DLD1 (cell line): ENCODE results near the gene GATA2.

Experiments used
- in situ Hi-C: cut with HindIII; loops from 2 replicates; pipeline ENCODE4 v1.10.0; 2017; ENCODE audit warnings: low sequenced_read_pairs

The GATA2 gene

DNA sequence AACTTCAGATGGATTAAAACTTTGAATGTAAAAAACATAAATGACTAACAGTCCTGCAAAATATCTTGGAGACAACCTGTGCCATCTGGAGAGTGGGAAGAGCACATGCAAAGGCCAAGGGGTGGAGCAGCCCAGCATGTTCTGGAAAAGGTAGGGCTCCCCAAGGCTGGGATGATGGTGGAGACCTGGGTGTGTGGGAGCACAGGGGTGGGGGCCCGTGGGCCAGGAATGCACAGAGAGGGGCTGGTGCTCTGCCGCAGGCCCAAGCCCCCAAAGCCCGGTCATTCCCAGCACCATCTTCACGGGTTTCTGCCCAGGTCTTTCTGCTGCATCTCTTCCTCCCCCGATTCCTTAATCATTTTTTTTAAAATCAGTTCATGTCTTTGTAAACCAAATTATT lies 9.7 kb upstream of the GATA2 start:
- in situ Hi-C loops, result no loop called here

GRCh38 chr3:128501431-128501830 lies 8.4 kb upstream of the GATA2 start:
- in situ Hi-C loops, result no loop called here

- in situ Hi-C loops, result no loop called here
Measured at GRCh38 chr3:128500556-128500955, 7.6 kb upstream of the GATA2 start.

GRCh38 chr3:128499724-128500275 lies 6.8 kb upstream of the GATA2 start:
- in situ Hi-C loops, result no loop called here

- in situ Hi-C loops, result no loop called here
Measured at GRCh38 chr3:128498901-128499530, 6.0 kb upstream of the GATA2 start.

GRCh38 chr3:128498127-128498626 lies 5.2 kb upstream of the GATA2 start:
- in situ Hi-C loops, result no loop called here

DNA sequence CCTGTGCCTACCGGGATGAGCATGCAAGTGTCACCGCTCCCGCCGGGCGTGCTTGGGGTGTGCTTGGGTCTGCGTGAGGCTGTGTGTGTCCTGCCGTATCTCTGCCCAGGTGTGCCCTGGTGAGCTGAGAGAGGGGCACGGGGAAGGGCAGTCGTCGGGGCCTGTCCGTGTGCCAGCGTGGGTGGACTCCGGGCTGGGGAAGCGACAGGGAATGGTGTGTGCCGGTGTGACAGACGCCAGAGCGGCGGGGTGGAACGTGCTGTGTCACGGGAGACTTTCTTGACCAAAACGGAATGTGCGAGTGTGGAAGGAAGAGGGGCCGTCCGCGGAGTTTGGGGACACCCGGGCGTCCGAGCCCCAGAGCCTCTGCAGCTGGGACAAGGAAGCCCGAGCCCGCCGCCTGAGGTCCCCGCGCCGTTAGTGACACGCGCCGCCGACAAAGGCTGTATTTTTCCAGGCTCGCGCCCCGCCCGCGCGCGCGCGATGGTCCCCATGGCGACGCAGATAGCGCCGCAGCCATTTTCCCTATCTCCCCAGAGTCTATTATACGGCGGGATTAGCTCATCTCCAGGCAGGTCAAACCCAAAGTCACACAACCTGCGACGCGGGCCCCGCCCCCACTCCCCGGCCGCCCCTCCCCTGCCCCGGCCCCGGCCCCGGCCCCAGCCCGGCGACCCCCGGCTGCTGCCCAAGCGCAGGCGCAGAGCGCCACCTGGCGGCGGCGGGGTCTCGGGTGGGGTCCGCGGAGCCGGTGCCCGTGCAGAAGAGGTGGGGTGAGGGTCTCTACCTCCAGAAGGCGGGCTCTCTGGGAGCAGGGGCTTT lies 4.5 kb upstream of the GATA2 start:
- in situ Hi-C loops, result no loop called here

DNA sequence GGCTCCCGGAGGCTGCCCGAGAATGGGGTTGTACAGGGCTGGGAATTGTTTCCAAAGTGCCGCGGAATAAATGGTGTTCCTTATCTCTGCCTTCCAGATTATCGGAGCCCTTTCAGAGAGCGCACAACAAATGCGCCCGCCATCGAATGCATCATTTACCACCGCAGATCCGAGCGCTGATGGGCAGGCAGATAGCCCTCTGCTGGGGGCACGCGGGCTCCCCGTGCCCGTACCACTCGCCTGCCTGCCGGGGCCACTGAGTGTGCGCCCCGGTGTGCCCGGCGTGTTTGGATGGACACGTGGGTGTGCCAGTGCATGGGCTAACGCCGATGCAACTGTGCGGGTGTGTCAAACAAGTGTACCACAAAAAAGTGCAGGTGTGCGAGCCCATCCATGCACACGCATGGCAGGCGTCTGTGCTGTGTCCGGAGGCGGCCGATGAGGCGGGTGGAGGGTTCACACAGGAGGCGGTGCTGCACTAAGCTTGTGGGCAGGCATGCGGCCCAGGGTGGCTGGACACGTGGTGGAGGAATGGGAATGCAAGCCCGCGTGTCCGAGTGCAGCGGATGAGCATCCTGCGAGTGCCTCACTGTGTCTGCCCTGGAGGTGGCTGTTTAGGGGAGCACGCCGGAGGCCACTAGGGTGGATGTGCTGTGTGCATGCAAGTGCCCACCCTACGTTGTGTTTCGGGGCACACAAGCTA lies 3.8 kb upstream of the GATA2 start:
- in situ Hi-C loops, result no loop called here

GRCh38 chr3:128496019-128496601 lies 3.1 kb upstream of the GATA2 start:
- in situ Hi-C loops, result no loop called here

- in situ Hi-C loops, result no loop called here
Measured at GRCh38 chr3:128495435-128495970, 2.5 kb upstream of the GATA2 start.

DNA sequence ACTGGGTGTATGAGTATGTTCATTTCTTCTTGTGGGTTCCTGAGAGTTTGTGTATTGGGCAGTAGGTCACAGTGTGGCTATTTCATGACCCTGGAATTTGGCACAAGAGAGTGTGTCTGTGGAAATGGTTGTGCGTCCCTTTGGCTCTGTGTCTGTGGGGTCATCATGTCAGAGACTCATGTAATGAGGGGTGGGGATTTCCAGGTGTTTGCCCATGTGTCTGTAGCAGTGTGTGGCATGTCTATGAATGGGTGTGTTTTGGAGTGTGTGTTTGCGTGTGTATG lies 1.3 kb upstream of the GATA2 start:
- in situ Hi-C loops, result no loop called here

DNA sequence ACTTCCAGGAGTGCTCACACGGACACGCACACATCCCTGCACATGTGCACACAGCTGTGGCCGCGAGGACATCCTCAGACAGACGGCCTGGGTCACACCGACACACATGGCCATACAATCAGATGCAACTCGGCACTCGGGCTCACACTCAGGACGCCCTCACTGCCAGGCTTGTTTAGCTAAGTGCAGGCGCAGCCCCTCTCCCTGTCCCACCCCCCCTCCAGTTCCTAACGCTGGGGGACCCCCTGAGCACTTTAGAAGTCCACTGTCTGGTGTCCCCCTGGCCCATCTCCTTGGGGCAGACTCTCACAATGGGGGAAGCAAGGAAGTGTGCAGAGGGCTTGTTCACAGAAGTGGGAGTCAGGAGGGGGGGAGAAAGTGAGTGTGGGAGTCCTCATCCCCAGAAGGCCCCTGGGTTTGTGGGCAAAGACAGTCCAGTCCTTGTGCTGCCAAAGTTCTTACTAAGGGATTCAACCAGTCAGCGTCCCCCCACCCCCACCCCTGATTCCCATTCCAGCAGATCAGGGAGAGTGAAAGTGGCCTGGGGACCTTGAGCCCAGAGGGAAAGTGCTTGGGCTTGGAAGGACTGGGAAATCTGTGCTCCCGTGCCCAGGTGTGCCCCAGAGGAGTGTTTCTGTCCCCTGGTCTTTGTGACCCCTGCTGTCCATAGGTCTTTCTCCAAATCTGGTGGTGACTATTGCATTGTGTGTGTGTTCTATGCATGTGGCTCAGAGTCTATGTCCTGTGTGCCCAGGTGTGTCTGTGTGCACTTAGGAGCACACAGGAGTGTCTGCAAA lies 767 bp upstream of the GATA2 start:
- in situ Hi-C loops, result no loop called here

DNA sequence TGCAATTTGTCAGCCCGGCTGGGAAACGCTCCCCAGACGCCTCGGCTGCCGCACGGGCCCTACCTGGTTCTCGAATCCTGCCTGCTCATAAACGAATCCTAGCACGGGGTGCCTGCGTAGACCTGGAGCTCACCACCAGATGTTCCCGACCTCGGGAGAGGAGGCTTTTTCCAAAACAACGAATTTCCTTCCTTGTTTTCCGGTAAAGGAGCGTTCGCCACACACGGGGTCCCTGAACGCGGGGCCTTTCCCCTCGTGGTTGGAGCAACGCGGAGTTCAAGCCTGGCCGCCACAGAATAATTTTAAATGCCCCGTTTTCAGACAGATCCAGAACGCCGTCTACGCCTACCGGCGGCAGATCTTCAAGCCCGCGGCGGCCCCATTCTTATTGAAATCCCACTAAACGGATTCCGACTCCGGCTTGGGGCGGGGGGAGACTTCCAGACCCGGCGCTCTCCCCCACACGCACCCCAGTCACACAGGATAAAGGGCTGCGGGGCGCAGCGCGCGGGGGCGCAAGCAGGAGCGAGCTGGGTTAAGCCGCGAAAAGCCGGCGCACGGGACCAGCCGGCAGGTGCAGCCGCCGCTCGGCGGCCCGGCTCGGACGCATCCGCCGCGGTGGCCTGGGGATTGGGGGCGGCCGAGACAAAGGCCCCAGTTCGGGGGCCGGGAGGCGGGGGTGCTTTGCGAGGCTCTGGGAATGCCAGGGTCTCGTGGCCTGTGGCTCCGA lies 895 bp downstream of the GATA2 start:
- in situ Hi-C loops, result no loop called here

DNA sequence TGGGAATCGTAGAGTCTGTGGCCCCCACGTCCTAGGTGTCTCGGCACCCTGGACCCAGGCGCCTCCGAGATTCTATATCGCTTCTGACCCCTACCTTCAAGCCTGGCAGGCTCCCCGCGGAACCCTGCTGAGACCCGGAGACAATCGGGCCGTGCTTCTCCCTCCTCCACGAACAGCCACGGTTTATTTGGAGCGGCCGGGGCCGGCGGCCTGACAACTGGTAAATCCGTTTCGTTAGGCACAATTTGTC lies 1.4 kb downstream of the GATA2 start:
- in situ Hi-C loops, result no loop called here

GRCh38 chr3:128490915-128491690 lies 1.9 kb downstream of the GATA2 start:
- in situ Hi-C loops, result no loop called here

DNA sequence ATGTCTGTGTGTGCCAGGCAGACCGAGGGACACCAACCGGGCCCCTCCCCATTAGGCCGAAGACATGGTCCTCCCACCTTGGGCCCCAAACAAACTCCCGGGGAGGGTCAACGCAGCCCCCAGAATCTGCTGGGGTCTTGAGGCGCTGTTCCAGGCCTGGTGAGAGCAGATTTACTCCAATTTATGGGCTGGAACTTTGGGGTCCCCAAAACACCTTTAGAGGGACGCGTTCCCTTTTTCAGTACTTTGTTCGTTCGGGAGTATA lies 2.4 kb downstream of the GATA2 start:
- in situ Hi-C loops, result no loop called here

- in situ Hi-C loops, result no loop called here
Measured at GRCh38 chr3:128489927-128490649, 2.9 kb downstream of the GATA2 start.

- in situ Hi-C loops, result no loop called here
Measured at GRCh38 chr3:128489674-128489926, 3.4 kb downstream of the GATA2 start.
